Aorta (tissue), 5 donors: ENCODE measurements around the gene PRR30. TPM values are rescaled to one million over a fixed set of nuclear protein-coding genes. Genes with fewer than 3 reads are reported as not detected.

Source experiments
- ATAC-seq: fragments of 200-7000 bp; cut with Tn5 transposase; one replicate; pipeline ENCODE4 v1.9.1; 2022; ENCODE audit warnings: moderate library complexity; ENCODE audit not compliant: low FRiP score
- DNase-seq, 2 donors: peaks; one replicate each; pipeline ENCODE4 v3.0.0-alpha.2; 2020
- H3K27ac ChIP-seq, 2 donors: one replicate each; pipeline ENCODE4 v1.5.1; 2013; ENCODE audit warnings: low read length in 2 of 2, mild to moderate bottlenecking in 2 of 2, moderate library complexity in 2 of 2, control low read depth in 1 of 2, inconsistent platforms in 1 of 2, low read depth in 1 of 2
- H3K27me3 ChIP-seq, 2 donors: one replicate each; pipeline ENCODE4 v1.6.1; 2013; ENCODE audit warnings: control low read depth in 1 of 2, low read length in 1 of 2, mild to moderate bottlenecking in 1 of 2, moderate library complexity in 1 of 2; ENCODE audit not compliant: insufficient read depth in 2 of 2, control insufficient read depth in 1 of 2
- H3K36me3 ChIP-seq, 2 donors: one replicate each; pipeline ENCODE4 v1.6.1; 2013; ENCODE audit warnings: control low read depth in 1 of 2, low read length in 1 of 2, mild to moderate bottlenecking in 1 of 2; ENCODE audit not compliant: insufficient read depth in 2 of 2, control insufficient read depth in 1 of 2
- H3K4me1 ChIP-seq, 2 donors: one replicate each; pipeline ENCODE4 v1.6.1; 2013; ENCODE audit warnings: low read length in 2 of 2, control low read depth in 1 of 2, mild to moderate bottlenecking in 1 of 2, moderate library complexity in 1 of 2; ENCODE audit not compliant: insufficient read depth in 2 of 2, control insufficient read depth in 1 of 2
- H3K4me3 ChIP-seq, 2 donors: one replicate each; pipeline ENCODE4 v1.5.1; 2013; ENCODE audit warnings: low read length in 2 of 2, control low read depth in 1 of 2, mild to moderate bottlenecking in 1 of 2
- H3K9me3 ChIP-seq: one replicate; pipeline ENCODE4 v1.6.1; 2013; ENCODE audit warnings: mild to moderate bottlenecking, low read length; ENCODE audit not compliant: control insufficient read depth
- WGBS, 2 donors: extraction: QIAGEN DNeasy Blood & Tissue Kit; methylation state at CpG; one replicate each; pipeline ENCODE4 v1.1.7; 2013; 5-methylcytosine and 5-hydroxymethylcytosine counted together
- intact Hi-C, 2 donors: fragments of 100-400 bp; cut with DNase I; formaldehyde crosslinking; loops; one replicate each; pipeline versions ENCODE4 v1.14.2 to v1.15.0; 2022
- polyA plus RNA-seq, 2 donors: library from polyadenylated mRNA; stranded (reverse); fragments of 200-250 nt; gene quantifications; one replicate each; pipeline ENCODE4 v1.2.3, GENCODE V29; 2013
- total RNA-seq, 2 donors: library from RNA; stranded (reverse); fragmentation: NEBNext Ultra II Directional; extraction: Animal tissue kit (Norgen Biotek cat#: 25700); gene quantifications; one replicate each; pipeline ENCODE4 v1.2.1, GENCODE V29; 2021
- donor health status: healthy with polysubstance abuse.
- donor health status: Bipolar disorder and iron deficiency.
- donor health status: DM: no; HTN: no; CAD: no.
- donor health status: DM: no; HTN: no; CAD: no.
- donor health status: DM: yes; HTN: yes; CAD: no.

PRR30 gene
- total and polyA plus RNA-seq, 4 donors = not detected

- no peak overlapping the region for H3K4me3 ChIP-seq
- H3K27ac ChIP-seq = no peak overlapping the region
- intact Hi-C loops = loop anchor here in 1 of 2 donors (5.0 kb wide), 2 partner anchors 48 to 77 kb away; partner anchors contain the start of genes ATRAID, KHK and SLC5A6
- DNase-seq (peak in 1 of 2 donors; percentile 35), ATAC-seq (no peak)
- H3K4me1 ChIP-seq = no peaks in the 10 kb centered on the region
- H3K27me3 ChIP-seq = no peaks in the 10 kb centered on the region
- WGBS, 2 donors = 54% methylated on average over 33 of the region's 33 CpGs
- peaks cover 0 to 6% of the 10 kb centered on the region in 2 donors for H3K36me3 ChIP-seq
- no peaks in the 10 kb centered on the region for H3K9me3 ChIP-seq
Observed at GRCh38 chr2:27134781-27135477, 4.3 kb downstream of the PRR30 start.

GRCh38 chr2:27133905-27134780 lies 5.1 kb downstream of the PRR30 start, which contains the start of gene PREB:
TSS of gene PREB (minus strand) at chr2:27134636. CDS start at chr2:27134421, 215 bp downstream.
- intact Hi-C loops = loop anchor here in 1 of 2 donors (5.0 kb wide), 2 partner anchors 47 to 78 kb away; partner anchors contain the start of genes ATRAID, KHK and SLC5A6
- DNase-seq (peak; percentile 98 to 100), ATAC-seq (peak; percentile 96)
- H3K27me3 ChIP-seq = no peaks in the 10 kb centered on the region
- H3K36me3 ChIP-seq = peaks cover 0 to 6% of the 10 kb centered on the region in 2 donors
- no peaks in the 10 kb centered on the region for H3K4me1 ChIP-seq
- H3K4me3 ChIP-seq = peak within 1 kb of the TSS; percentile 83 to 89
- WGBS, 2 donors = 0% methylated on average over 67 to 86 of the region's 86 CpGs
- H3K27ac ChIP-seq = peak within 1 kb of the TSS in 1 of 2 donors; percentile 30
- H3K9me3 ChIP-seq = no peaks in the 10 kb centered on the region

- intact Hi-C loops = loop anchor here in 1 of 2 donors (5.0 kb wide), 2 partner anchors 46 to 79 kb away; partner anchors contain the start of genes ATRAID, KHK and SLC5A6
- no peak for DNase-seq
- Histone ChIP-seq H3K4me3 (peak overlapping the region; percentile 83 to 89), H3K4me1 (no peaks in the 10 kb centered on the region), H3K36me3 (peaks cover 0 to 6% of the 10 kb centered on the region in 2 donors), H3K27me3 (no peaks in the 10 kb centered on the region), H3K27ac (no peak overlapping the region), H3K9me3 (no peaks in the 10 kb centered on the region)
- no peak for ATAC-seq
- 35 to 38% methylated on average over 14 of the region's 14 CpGs for WGBS, 2 donors
Observed at GRCh38 chr2:27133195-27133875, 5.9 kb downstream of the PRR30 start.

- intact Hi-C loops = loop anchor here in 1 of 2 donors (5.0 kb wide), 2 partner anchors 44 to 81 kb away; partner anchors contain the start of genes ATRAID, KHK and SLC5A6
- Histone ChIP-seq H3K4me1 (no peaks in the 10 kb centered on the region), H3K36me3 (peaks cover 0 to 6% of the 10 kb centered on the region in 2 donors), H3K4me3 (no peak overlapping the region), H3K9me3 (no peaks in the 10 kb centered on the region), H3K27me3 (no peaks in the 10 kb centered on the region), H3K27ac (no peak overlapping the region)
- no peak for ATAC-seq
- DNase-seq = no peak
- WGBS, 2 donors = 86 to 88% methylated on average over 11 of the region's 11 CpGs
Observed at GRCh38 chr2:27131429-27131828, 7.8 kb downstream of the PRR30 start.

GRCh38 chr2:27130396-27130795 lies 8.8 kb downstream of the PRR30 start:
- intact Hi-C loops = loop anchor here in 1 of 2 donors (5.0 kb wide), 2 partner anchors 43 to 82 kb away; partner anchors contain the start of genes ATRAID, KHK and SLC5A6
- no peak overlapping the region for H3K27ac ChIP-seq
- H3K36me3 ChIP-seq = peaks cover 0 to 6% of the 10 kb centered on the region in 2 donors
- DNase-seq (no peak), ATAC-seq (no peak)
- H3K4me3 ChIP-seq = no peak overlapping the region
- 86 to 88% methylated on average over 10 of the region's 10 CpGs for WGBS, 2 donors
- H3K9me3 ChIP-seq = no peaks in the 10 kb centered on the region
- no peaks in the 10 kb centered on the region for H3K4me1 ChIP-seq
- H3K27me3 ChIP-seq = no peaks in the 10 kb centered on the region

GRCh38 chr2:27128668-27129571 lies 10.3 kb downstream of the PRR30 start:
- no peak overlapping the region for H3K27ac ChIP-seq
- no peaks in the 10 kb centered on the region for H3K9me3 ChIP-seq
- no peaks in the 10 kb centered on the region for H3K4me1 ChIP-seq
- no peak overlapping the region for H3K4me3 ChIP-seq
- ATAC-seq = no peak
- WGBS, 2 donors = 66 to 67% methylated on average over 10 to 11 of the region's 11 CpGs
- H3K36me3 ChIP-seq = peaks cover 0 to 6% of the 10 kb centered on the region in 2 donors
- intact Hi-C loops = no loop called here
- DNase-seq = no peak
- no peaks in the 10 kb centered on the region for H3K27me3 ChIP-seq

GRCh38 chr2:27127883-27128667 lies 11.1 kb downstream of the PRR30 start:
- Histone ChIP-seq H3K27me3 (no peaks in the 10 kb centered on the region), H3K4me1 (no peaks in the 10 kb centered on the region), H3K4me3 (no peak overlapping the region), H3K9me3 (no peaks in the 10 kb centered on the region), H3K36me3 (peaks cover 0 to 6% of the 10 kb centered on the region in 2 donors), H3K27ac (no peak overlapping the region)
- no peak for DNase-seq
- intact Hi-C loops = no loop called here
- WGBS, 2 donors = 83% methylated on average over 9 of the region's 9 CpGs
- ATAC-seq = no peak
